Measurements from ENCODE around the gene RNU1-3.
"Not testable (repeated sequence)": the region's sequence is repeated elsewhere in the genome, so short reads cannot be mapped to it uniquely, and the experiment has no call there.

The RNU1-3 gene

DNA sequence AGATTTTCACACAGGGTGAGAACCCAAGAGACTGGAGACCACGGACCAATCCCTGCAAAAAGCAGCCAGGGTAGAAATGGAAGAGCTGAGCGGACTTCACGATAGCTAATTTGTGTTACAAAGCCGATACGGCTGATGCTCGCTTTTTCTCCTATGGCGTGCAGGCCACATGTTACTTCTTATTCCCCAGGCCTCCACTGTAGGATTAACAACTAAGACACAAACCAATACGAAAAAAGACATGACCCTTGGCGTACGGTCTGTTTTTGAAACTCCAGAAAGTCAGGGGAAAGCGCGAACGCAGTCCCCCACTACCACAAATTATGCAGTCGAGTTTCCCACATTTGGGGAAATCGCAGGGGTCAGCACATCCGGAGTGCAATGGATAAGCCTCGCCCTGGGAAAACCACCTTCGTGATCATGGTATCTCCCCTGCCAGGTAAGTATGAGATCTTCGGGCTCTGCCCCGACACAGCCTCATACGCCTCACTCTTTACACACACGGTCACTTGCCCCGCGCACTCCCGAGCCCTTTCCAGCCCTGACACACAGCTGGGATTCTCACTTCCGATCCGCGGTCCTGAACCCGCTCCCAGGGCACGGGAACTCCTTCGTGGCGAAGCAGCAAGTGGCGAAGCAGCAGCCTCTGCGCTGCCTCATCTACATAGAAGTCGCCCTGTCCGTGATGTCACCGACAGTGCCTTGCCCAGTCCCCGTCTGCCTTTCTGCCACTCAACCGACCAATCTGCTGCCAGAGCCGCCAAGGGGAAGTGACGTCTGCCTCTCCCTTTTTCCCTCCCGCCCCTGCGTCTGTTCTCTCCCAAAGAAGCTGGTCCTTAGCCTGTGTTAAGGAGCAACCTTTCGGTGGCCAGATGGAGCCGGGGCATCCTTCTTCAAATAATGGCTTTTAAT is at the start of gene RNU1-3:
Gene RNU1-3 (minus strand): TSS at position 447 of the 912 bp plus-strand sequence.
- not testable (repeated sequence) for DNase-seq

GRCh38 chr1:16713480-16713879 is 46.7 kb upstream of the RNU1-3 start:
- not testable (repeated sequence) for DNase-seq

GRCh38 chr1:16712984-16713383 is 46.2 kb upstream of the RNU1-3 start:
- DNase-seq = not testable (repeated sequence)

GRCh38 chr1:16712582-16712981 is 45.8 kb upstream of the RNU1-3 start:
- DNase-seq = peak in 1 of 3 experiments; percentile 15

GRCh38 chr1:16712131-16712530 is 45.4 kb upstream of the RNU1-3 start:
- not testable (repeated sequence) for DNase-seq

GRCh38 chr1:16710618-16711017 is 43.9 kb upstream of the RNU1-3 start:
- peak in 2 of 3 experiments; percentile 28 to 70 for DNase-seq

DNA sequence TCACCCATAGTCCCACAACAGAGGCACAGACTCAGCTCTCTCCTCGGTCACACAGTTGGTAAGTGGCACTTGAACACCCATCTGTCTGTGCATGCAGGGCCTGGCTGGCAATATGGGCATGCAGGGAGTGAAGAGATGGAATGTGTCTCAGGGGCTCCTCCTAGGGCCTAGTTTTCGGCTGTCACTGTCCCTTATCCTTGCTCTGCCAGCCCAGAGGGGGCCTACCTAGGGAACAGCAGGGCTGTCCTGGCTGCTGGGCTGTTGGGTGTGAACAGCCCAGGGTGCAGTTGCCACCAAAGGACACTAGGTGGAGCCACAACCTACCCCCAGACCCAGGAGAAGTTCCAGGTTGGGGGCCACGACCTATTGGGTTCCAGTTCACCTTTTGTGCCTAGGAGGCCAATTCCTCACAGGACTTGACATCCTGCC is 42.9 kb upstream of the RNU1-3 start:
- not testable (repeated sequence) for DNase-seq

DNA sequence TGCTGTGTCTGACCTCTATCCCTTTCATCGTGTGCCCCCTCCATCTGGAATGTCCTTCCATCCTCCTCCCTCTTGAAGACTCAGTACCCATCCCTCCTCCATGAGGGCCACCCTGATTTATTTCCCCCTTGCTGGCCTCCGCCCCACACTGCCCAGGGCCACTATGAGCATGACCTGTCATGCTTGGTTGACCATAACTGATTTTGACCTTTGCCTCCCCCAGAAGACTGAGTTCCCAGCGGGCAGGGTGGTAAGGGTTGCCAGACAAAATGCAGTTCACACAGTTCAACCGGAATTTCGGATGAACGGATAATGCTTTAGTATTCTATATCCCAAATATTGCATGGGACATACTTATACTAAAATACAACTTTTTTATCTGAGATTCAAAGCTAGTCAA is 42.0 kb upstream of the RNU1-3 start:
- not testable (repeated sequence) for DNase-seq

- DNase-seq = not testable (repeated sequence)
Measured at GRCh38 chr1:16707130-16708093, 40.7 kb upstream of the RNU1-3 start.

DNA sequence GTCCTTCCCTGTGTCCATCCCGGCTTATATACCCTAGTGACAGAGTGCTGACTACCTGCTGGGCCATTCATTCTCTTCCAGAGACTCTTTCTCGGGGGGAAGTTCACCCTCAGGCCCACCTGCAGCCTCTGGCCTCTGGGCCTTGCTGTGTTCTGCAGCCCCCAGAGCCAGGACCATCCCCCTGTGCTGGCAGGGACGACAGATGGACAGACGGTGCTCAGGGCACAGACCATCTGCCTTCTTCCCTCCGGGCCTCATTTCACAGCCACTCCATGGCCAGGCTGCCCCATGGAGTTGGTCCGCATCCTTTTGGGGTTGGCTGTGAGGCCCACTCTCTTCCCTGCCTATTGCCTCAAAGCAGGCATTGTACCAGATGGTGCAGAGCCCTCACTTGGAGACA is 39.6 kb upstream of the RNU1-3 start:
- DNase-seq = not testable (repeated sequence)

GRCh38 chr1:16704502-16705100 is 37.9 kb upstream of the RNU1-3 start:
- not testable (repeated sequence) for DNase-seq

GRCh38 chr1:16704076-16704475 is 37.3 kb upstream of the RNU1-3 start:
- DNase-seq = not testable (repeated sequence)

GRCh38 chr1:16703602-16704001 is 36.9 kb upstream of the RNU1-3 start:
- DNase-seq = not testable (repeated sequence)

DNA sequence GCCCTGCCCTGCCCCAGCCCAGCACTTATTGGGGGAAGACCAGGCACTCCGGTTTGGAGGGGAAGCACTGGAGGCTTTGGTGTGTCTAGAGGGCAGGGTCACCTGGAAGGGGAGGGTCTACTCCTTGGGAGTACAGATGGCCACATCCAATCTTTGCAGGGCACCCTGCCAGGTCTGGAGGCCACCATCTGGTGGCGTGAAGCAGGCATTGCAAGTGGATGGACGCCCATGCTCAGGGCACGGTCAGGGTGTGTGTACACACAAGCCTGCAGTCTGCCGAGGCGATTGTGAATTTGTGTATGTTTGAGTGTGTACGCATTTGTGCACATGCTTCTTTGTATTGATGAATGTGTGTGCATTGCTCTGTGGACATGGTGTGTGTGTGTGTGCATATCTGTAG is 36.4 kb upstream of the RNU1-3 start:
- DNase-seq = not testable (repeated sequence)

DNA sequence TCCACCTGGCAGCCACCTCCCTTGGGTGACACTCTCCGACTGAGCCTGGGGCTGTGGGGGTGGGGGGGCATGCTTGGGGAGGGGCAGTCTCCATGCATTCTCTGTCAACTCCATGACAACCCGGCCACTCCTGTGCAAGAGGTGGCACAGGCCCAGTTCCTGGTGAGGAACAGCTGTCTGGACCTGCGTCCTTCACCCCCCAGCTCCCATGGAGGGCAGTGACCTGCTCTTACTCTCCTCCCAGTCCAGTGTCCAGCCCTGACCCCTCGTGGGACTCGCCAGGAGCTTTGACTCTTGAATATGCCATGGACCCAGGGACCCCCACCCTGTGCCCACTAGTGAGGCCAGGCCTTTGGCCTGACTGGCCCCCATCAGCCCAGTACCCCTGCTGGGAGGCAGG is 35.5 kb upstream of the RNU1-3 start:
- not testable (repeated sequence) for DNase-seq

DNA sequence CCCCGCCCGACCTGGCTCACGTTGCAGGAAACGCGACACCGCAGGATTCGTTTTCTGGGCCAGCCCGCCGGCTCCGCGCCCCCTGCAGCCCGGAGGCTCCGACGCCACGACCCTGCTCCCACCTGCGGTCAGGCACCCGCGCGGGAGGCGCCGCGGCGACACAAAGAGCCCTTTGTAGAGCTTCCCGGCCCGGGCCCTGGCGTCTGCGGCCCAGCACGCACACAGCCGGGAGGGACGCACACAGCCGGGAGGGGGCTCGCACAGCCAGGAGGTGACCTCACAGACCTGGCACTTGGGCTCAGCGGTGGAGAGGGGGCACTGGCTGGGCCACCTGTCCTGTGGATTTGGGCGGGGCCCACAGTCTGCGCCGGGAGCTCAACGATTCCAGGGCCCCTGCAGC is 34.4 kb upstream of the RNU1-3 start:
- DNase-seq = not testable (repeated sequence)

GRCh38 chr1:16700138-16700895 is 33.6 kb upstream of the RNU1-3 start:
- not testable (repeated sequence) for DNase-seq

GRCh38 chr1:16699440-16699839 is 32.7 kb upstream of the RNU1-3 start:
- DNase-seq = not testable (repeated sequence)

DNA sequence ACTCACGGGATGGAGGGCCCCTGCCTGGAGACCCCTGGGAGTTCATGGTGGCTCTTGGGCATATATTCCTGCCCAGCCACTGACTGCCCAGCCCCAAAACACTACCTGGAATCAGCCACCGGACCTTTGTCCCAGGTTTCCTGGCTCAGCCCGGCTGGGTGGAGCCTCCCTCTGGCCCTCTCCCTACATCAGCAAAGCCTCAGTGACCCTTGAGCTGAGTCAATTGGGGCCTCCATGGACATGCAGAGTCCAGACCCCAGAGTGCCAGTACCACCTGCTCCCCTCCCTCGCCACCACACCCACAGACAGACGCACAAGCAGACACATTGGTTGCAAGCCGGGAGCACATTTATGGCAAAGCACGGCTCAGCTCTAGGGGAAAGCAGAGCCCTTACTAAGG is 30.4 kb upstream of the RNU1-3 start:
- not testable (repeated sequence) for DNase-seq

DNA sequence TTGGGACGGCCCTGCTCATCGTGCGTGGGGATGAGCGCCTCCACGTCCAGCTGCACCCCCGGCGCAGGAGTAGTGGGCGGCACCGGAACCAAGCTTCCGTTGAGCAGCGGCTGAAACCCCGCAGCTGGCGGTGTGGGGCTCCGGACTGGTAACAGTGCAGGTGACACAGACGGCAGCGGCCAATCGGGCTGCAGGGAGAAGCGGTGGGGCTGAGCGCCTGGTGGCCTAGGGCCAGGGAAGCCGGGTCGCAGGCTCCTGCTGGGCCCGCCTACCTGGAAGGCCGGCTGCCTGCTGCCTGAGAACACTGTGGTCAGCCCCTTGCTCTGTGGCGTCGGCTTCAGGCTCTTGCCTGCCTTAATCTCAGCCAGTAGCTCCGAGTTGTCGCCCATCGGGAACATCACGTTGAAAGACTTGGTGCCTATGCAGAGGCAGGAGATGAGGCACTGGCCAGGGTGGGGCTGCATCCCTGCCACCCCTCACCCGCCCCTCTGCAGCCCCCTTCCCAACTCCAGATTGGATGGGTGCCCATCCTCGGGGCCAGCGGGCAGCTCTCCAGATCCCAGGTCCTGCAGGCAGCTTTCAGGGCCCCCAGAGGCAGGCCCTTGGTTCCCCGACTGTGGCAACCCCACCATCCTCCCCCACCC is 29.9 kb upstream of the RNU1-3 start:
- DNase-seq = not testable (repeated sequence)

DNA sequence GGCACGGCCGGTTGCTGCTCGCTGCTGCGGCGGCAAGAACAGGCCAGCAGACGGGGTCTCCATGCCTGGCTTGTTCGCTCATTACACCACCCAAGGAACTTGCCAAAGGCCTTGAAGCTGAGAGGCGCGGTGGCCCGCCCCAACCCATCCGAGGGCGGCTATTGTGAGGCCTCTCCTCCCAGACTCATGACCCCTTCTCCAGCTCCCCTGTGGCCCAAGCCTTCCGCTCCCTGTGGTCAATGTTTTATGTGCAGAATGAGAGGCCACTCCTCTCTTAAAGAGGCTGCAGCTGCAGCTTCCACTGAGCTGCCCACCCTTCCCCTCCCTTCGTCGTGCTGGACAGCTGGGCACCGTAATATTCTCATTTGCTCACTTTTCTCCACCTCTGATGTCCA is 27.6 kb upstream of the RNU1-3 start:
- DNase-seq = not testable (repeated sequence)

Measured in NCI-H1417 (cell line).